OCI-LY1 (cell line): ENCODE results near the gene PRKG1.

Experiments used
- H2AFZ ChIP-seq: fragments of 200-600 bp; sonication (generic), shearing (Covaris generic); 2 replicates; pipeline ENCODE4 v1.6.0; 2014; ENCODE audit warnings: antibody characterized with exemption, mild to moderate bottlenecking, low read length
- H3F3A ChIP-seq: fragments of 200-600 bp; sonication (generic), shearing (Covaris generic); 2 replicates; pipeline ENCODE4 v1.6.0; 2014; ENCODE audit warnings: mild to moderate bottlenecking, antibody characterized with exemption, low read length, moderate library complexity; ENCODE audit not compliant: insufficient read depth
- H3K27ac ChIP-seq: fragments of 200-600 bp; sonication (generic); 2 replicates; pipeline ENCODE4 v1.5.1; 2014; ENCODE audit warnings: low read length, mixed run types, mild to moderate bottlenecking, low read depth; ENCODE audit not compliant: poor library complexity, severe bottlenecking
- H3K27me3 ChIP-seq: fragments of 200-600 bp; sonication (generic); 2 replicates; pipeline ENCODE4 v1.6.0; 2014; ENCODE audit warnings: antibody characterized with exemption, mild to moderate bottlenecking, low read length, moderate library complexity; ENCODE audit not compliant: insufficient read depth
- H3K36me3 ChIP-seq: fragments of 200-600 bp; sonication (generic); 2 replicates; pipeline ENCODE4 v1.6.1; 2014; ENCODE audit warnings: mild to moderate bottlenecking, antibody characterized with exemption, low read length, moderate library complexity, mixed read lengths; ENCODE audit not compliant: insufficient read depth
- H3K4me1 ChIP-seq: fragments of 200-600 bp; sonication (generic); 2 replicates; pipeline ENCODE4 v1.5.1; 2014; ENCODE audit warnings: mild to moderate bottlenecking, low read length, moderate library complexity; ENCODE audit not compliant: insufficient read depth, severe bottlenecking
- H3K4me2 ChIP-seq: fragments of 200-600 bp; sonication (generic), shearing (Covaris generic); 2 replicates; pipeline ENCODE4 v1.6.1; 2014; ENCODE audit warnings: low read length
- H3K4me3 ChIP-seq: fragments of 200-600 bp; sonication (generic); 2 replicates; pipeline ENCODE4 v1.5.1; 2014; ENCODE audit warnings: low read length, low read depth, mild to moderate bottlenecking, mixed read lengths; ENCODE audit not compliant: poor library complexity, severe bottlenecking
- H3K79me2 ChIP-seq: fragments of 200-600 bp; shearing (Covaris generic); 2 replicates; pipeline ENCODE4 v1.6.1; 2016; ENCODE audit warnings: mixed run types, low read length, mixed read lengths; ENCODE audit not compliant: insufficient read depth
- H3K9ac ChIP-seq: fragments of 200-600 bp; sonication (generic), shearing (Covaris generic); 2 replicates; pipeline ENCODE4 v1.6.1; 2014; ENCODE audit warnings: mild to moderate bottlenecking, low read length, mixed read lengths
- H3K9me2 ChIP-seq: fragments of 200-600 bp; sonication (generic), shearing (Covaris generic); 2 replicates; pipeline ENCODE4 v1.6.1; 2014; ENCODE audit warnings: low read depth, mild to moderate bottlenecking, low read length, mixed read lengths
- H3K9me3 ChIP-seq: fragments of 200-600 bp; shearing (Covaris generic); 2 replicates; pipeline ENCODE4 v1.6.1; 2014; ENCODE audit warnings: low read length, mixed read lengths
- H4K20me1 ChIP-seq: fragments of 200-600 bp; sonication (generic), shearing (Covaris generic); 2 replicates; pipeline ENCODE4 v1.6.0; 2016; ENCODE audit warnings: mild to moderate bottlenecking, low read length; ENCODE audit not compliant: insufficient read depth
- EZH2 ChIP-seq: fragments of 200-600 bp; sonication (generic), shearing (Covaris generic); IDR thresholded peaks from 2 replicates; pipeline ENCODE4 v1.8.0; 2017; ENCODE audit warnings: borderline replicate concordance, mixed run types, mild to moderate bottlenecking, antibody characterized with exemption, low read length, moderate library complexity, mixed read lengths
- TF ChIP-seq, protein P1 (sequence below): fragments of 200-600 bp; sonication (generic), shearing (Covaris generic); IDR thresholded peaks from 2 replicates; pipeline ENCODE4 v1.5.1; 2017; ENCODE audit warnings: mild to moderate bottlenecking, antibody characterized with exemption, low read length, moderate library complexity, mixed read lengths

The PRKG1 gene

DNA sequence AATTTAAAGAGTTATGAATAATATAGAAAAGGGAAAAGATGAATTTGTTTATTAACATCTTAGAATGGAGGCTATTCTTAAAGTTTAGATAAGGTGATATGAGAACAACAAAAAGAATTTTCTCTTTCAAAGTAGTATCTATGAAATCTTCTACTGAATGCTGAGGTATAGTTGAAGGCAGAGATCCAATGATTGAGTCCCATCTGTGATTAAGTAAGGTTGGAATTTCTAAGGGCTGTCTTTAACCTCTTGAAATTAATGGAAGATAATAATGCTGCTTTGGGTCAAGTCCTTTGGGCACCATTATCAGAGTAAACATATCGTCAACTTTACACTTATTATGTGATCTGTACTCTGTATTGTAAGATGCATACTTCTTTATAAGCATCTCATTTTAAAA is 307.9 kb downstream of the PRKG1 start:
- H3K9me2 ChIP-seq: no peaks in the 10 kb centered on the region
- TF ChIP-seq, protein P1, sequence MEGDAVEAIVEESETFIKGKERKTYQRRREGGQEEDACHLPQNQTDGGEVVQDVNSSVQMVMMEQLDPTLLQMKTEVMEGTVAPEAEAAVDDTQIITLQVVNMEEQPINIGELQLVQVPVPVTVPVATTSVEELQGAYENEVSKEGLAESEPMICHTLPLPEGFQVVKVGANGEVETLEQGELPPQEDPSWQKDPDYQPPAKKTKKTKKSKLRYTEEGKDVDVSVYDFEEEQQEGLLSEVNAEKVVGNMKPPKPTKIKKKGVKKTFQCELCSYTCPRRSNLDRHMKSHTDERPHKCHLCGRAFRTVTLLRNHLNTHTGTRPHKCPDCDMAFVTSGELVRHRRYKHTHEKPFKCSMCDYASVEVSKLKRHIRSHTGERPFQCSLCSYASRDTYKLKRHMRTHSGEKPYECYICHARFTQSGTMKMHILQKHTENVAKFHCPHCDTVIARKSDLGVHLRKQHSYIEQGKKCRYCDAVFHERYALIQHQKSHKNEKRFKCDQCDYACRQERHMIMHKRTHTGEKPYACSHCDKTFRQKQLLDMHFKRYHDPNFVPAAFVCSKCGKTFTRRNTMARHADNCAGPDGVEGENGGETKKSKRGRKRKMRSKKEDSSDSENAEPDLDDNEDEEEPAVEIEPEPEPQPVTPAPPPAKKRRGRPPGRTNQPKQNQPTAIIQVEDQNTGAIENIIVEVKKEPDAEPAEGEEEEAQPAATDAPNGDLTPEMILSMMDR: no peak
- TF ChIP-seq EZH2: no peak

DNA sequence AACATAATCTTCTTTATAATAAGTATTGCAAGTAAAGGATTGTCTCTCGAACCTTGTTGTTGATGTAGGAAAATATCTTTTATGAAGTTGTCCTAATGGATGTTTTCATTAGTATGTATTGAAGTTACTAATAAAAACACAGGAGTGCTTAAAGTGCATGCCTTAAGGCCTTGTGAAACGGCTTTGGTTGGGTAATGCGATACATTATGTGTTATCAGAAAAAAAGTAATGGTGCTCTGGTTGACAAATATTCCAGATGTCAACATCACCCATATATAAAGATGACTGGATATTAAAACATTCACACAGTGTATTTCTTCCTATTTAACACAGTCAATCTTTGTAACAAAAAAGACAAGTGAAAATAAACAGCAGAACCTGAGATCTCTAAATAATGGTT is 310.7 kb downstream of the PRKG1 start:
- Histone ChIP-seq H3K27ac (no peak overlapping the region), H3F3A (no peaks in the 10 kb centered on the region), H4K20me1 (no peaks in the 10 kb centered on the region), H3K9me2 (no peaks in the 10 kb centered on the region), H3K79me2 (no peaks in the 10 kb centered on the region), H3K4me3 (no peak overlapping the region), H2AFZ (no peak overlapping the region), H3K27me3 (no peaks in the 10 kb centered on the region), H3K4me2 (no peak overlapping the region), H3K9ac (no peak overlapping the region), H3K36me3 (no peaks in the 10 kb centered on the region), H3K4me1 (no peaks in the 10 kb centered on the region), H3K9me3 (no peaks in the 10 kb centered on the region)
- TF ChIP-seq, protein P1: no peak
- no peak for TF ChIP-seq EZH2

More for the DNA sequence above, 307.9 kb downstream of the PRKG1 start:
- Histone ChIP-seq H3K27ac (no peak overlapping the region), H3K4me2 (no peak overlapping the region), H3K27me3 (no peaks in the 10 kb centered on the region), H3K4me1 (no peaks in the 10 kb centered on the region), H3K79me2 (no peaks in the 10 kb centered on the region), H3K9ac (no peak overlapping the region), H3K4me3 (no peak overlapping the region), H3K9me3 (no peaks in the 10 kb centered on the region), H3K36me3 (no peaks in the 10 kb centered on the region), H3F3A (no peaks in the 10 kb centered on the region), H2AFZ (no peak overlapping the region), H4K20me1 (no peaks in the 10 kb centered on the region)

DNA sequence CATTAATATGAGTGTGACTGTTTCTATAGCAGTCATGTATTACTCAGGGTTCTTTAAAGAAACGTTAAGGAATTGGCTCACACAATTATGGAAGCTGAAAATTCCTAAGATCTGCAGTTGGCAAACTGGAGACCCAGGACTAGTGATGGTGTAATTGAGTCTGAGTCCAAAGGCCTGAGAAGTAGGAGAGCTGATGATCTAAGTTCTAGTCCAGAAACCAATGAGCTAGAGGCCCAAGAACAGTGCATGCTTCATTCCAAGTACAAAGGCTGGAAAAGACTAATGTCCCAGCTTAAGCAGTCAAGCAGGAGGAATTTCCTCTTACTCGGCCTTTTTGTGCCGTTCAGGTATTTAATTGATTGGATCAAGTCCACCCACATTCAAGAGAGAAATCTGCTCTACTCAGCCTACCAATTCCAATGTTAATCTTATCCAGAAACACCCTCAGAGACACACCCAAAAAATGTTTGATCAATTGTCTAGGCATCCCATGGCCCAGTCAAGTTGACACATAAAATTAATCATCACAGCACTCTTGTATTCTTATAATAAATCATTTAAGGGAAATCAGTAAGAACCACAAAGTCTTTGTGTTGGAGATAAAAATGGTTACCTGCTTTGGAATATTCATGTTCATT is 312.1 kb downstream of the PRKG1 start:
- no peak overlapping the region for H3K4me2 ChIP-seq
- H3K27ac ChIP-seq: no peak overlapping the region
- H3K9me2 ChIP-seq: no peaks in the 10 kb centered on the region
- TF ChIP-seq EZH2: no peak
- TF ChIP-seq, protein P1: no peak
- H3K27me3 ChIP-seq: no peaks in the 10 kb centered on the region
- no peaks in the 10 kb centered on the region for H3K79me2 ChIP-seq
- H3K4me3 ChIP-seq: no peak overlapping the region
- H3K4me1 ChIP-seq: no peaks in the 10 kb centered on the region
- no peaks in the 10 kb centered on the region for H3K9me3 ChIP-seq
- H4K20me1 ChIP-seq: no peaks in the 10 kb centered on the region
- no peak overlapping the region for H2AFZ ChIP-seq
- no peaks in the 10 kb centered on the region for H3F3A ChIP-seq
- no peaks in the 10 kb centered on the region for H3K36me3 ChIP-seq
- no peak overlapping the region for H3K9ac ChIP-seq
